B cell (primary cell): ENCODE measurements around the gene B3GNT9. TPM values are rescaled to one million over a fixed set of nuclear protein-coding genes. Genes with fewer than 3 reads are reported as not detected.

Experiments
- ATAC-seq: fragments of 200-7000 bp; cut with Tn5 transposase; one replicate; pipeline ENCODE4 v1.10.0; 2021; ENCODE audit warnings: low read depth, mild to moderate bottlenecking, moderate number of reproducible peaks, moderate library complexity
- CTCF ChIA-PET: fragments of 350-600 bp; sonication (Branson Sonifier 250); formaldehyde crosslinking; loops from one replicate; lab custom pipeline; 2021; ENCODE audit warnings: antibody characterized with exemption, inconsistent platforms; lab: Charles Lee
- POLR2A ChIA-PET: fragments of 350-600 bp; sonication (Branson Sonifier 250); formaldehyde crosslinking; loops from one replicate; lab custom pipeline; 2021; ENCODE audit warnings: antibody characterized with exemption; lab: Charles Lee
- DNase-seq: peaks from one replicate; pipeline ENCODE4 v3.0.0; 2013
- H2AFZ ChIP-seq: 2 replicates; pipeline ENCODE4 v1.6.1; 2012; ENCODE audit warnings: mild to moderate bottlenecking, low read depth, low read length; ENCODE audit not compliant: insufficient read depth, poor library complexity, severe bottlenecking
- H3K27ac ChIP-seq, 2 donors: 1 replicate in 1 of 2; 2 replicates in 1 of 2; pipeline ENCODE4 v1.5.1; 2012 to 2013; ENCODE audit warnings: low read length in 2 of 2, mild to moderate bottlenecking in 2 of 2, moderate library complexity in 1 of 2
- H3K27me3 ChIP-seq, 4 experiments: fragments of 200-600 bp in 1 of 4; sonication (generic) in 1 of 4; replicated peaks in 1 of 4; 1 replicate in 2 of 4; 2 replicates in 2 of 4; pipeline versions ENCODE4 v1.6.1 to v1.7.0; 2013 to 2016; ENCODE audit warnings: low read length in 3 of 4, mild to moderate bottlenecking in 2 of 4, mixed read lengths in 1 of 4, moderate library complexity in 1 of 4; ENCODE audit not compliant: insufficient read depth in 4 of 4, control insufficient read depth in 3 of 4; ENCODE audit errors: control extremely low read depth in 1 of 4
- H3K36me3 ChIP-seq, 2 experiments: replicated peaks in 1 of 2; 1 replicate in 1 of 2; 2 replicates in 1 of 2; pipeline versions ENCODE4 v1.6.1 to v1.7.1; 2013; ENCODE audit warnings: low read length in 1 of 2; ENCODE audit not compliant: insufficient read depth in 2 of 2, control insufficient read depth in 1 of 2; ENCODE audit errors: control extremely low read depth in 1 of 2, extremely low read depth in 1 of 2
- H3K4me1 ChIP-seq, 2 donors: fragments of 200-600 bp in 1 of 2; sonication (generic) in 1 of 2; 1 replicate in 1 of 2; 2 replicates in 1 of 2; pipeline versions ENCODE4 v1.5.1 to v1.6.1; 2013 to 2017; ENCODE audit warnings: low read length in 2 of 2; ENCODE audit not compliant: control insufficient read depth in 2 of 2, insufficient read depth in 2 of 2
- H3K4me2 ChIP-seq: replicated peaks from 2 replicates; pipeline ENCODE3; 2012; ENCODE audit warnings: mild to moderate bottlenecking, low read depth, low read length; ENCODE audit not compliant: poor library complexity, severe bottlenecking
- H3K4me3 ChIP-seq, 5 experiments: fragments of 200-600 bp in 1 of 5; sonication (generic) in 1 of 5; 1 replicate in 3 of 5; 2 replicates in 2 of 5; pipeline versions ENCODE4 v1.5.1 to v1.7.0; 2011 to 2016; ENCODE audit warnings: low read length in 4 of 5, mild to moderate bottlenecking in 4 of 5, low read depth in 2 of 5, control low read depth in 1 of 5, moderate library complexity in 1 of 5; ENCODE audit not compliant: insufficient read depth in 1 of 5; ENCODE audit errors: control extremely low read depth in 1 of 5, extremely low read depth in 1 of 5
- H3K79me2 ChIP-seq: fragments of 200-600 bp; sonication (generic); one replicate; pipeline ENCODE4 v1.6.0; 2016; ENCODE audit warnings: low read length; ENCODE audit not compliant: control insufficient read depth, insufficient read depth
- H3K9ac ChIP-seq: fragments of 200-600 bp; sonication (generic); 2 replicates; pipeline ENCODE4 v1.6.1; 2017; ENCODE audit warnings: mild to moderate bottlenecking, low read length, moderate library complexity
- H3K9me3 ChIP-seq, 3 donors: one replicate each; pipeline versions ENCODE4 v1.6.1 to v1.7.1; 2013; ENCODE audit warnings: low read length in 2 of 3; ENCODE audit not compliant: control insufficient read depth in 2 of 3, insufficient read depth in 1 of 3; ENCODE audit errors: control extremely low read depth in 1 of 3
- H4K20me1 ChIP-seq: 2 replicates; pipeline ENCODE4 v1.6.0; 2012; ENCODE audit warnings: mild to moderate bottlenecking, low read length; ENCODE audit not compliant: insufficient read depth, control insufficient read depth, poor library complexity, severe bottlenecking
- H3K27ac Mint-ChIP-seq: one replicate; pipeline ENCODE4 v1.8.0; 2021; ENCODE audit warnings: mixed read lengths
- H3K27me3 Mint-ChIP-seq: one replicate; pipeline ENCODE4 v1.8.0; 2021; ENCODE audit warnings: mixed read lengths
- H3K4me1 Mint-ChIP-seq: one replicate; pipeline ENCODE4 v1.8.0; 2021; ENCODE audit warnings: mixed read lengths
- H3K4me3 Mint-ChIP-seq: one replicate; pipeline ENCODE4 v1.8.0; 2021; ENCODE audit warnings: mixed read lengths
- H3K9me3 Mint-ChIP-seq: one replicate; pipeline ENCODE4 v1.8.0; 2022; ENCODE audit warnings: mixed read lengths; ENCODE audit not compliant: insufficient read depth
- EZH2 ChIP-seq: IDR thresholded peaks from 2 replicates; pipeline ENCODE4 v1.6.1; 2012; ENCODE audit warnings: borderline replicate concordance, low read depth, mild to moderate bottlenecking, moderate library complexity, low read length; ENCODE audit not compliant: insufficient read depth, poor library complexity, severe bottlenecking
- WGBS: methylation state at CpG from one replicate; pipeline ENCODE4 v1.1.5; 2013; ENCODE audit warnings: missing lambda C conversion rate; ENCODE audit not compliant: insufficient coverage; 5-methylcytosine and 5-hydroxymethylcytosine counted together
- intact Hi-C: fragments of 100-400 bp; cut with micrococcal nuclease; formaldehyde crosslinking; loops from one replicate; pipeline ENCODE4 v1.10.0; 2022
- polyA plus RNA-seq: library from polyadenylated mRNA; depleted of rRNA; stranded (reverse); fragments of >200 nt; gene quantifications from 2 replicates; pipeline ENCODE4 v1.2.3, GENCODE V29; 2012
- total RNA-seq, 2 donors: library from RNA; stranded (reverse); fragments of 120-200 nt in 1 of 2; gene quantifications; 1 replicate in 1 of 2; 2 replicates in 1 of 2; pipeline versions ENCODE4 v1.2.3 to v1.2.4, GENCODE V29; 2013 to 2022
- TF ChIP-seq, protein P1 (sequence below): fragments of 200-600 bp; IDR thresholded peaks from one replicate; pipeline ENCODE4 v1.8.0; 2022; ENCODE audit warnings: antibody characterized with exemption, mild to moderate bottlenecking

The B3GNT9 gene
- total and polyA plus RNA-seq, 2 donors (not counting 1 experiment from before 2014, with no cell fraction given): 1.6 to 2.5 TPM

- TF ChIP-seq, protein P1, sequence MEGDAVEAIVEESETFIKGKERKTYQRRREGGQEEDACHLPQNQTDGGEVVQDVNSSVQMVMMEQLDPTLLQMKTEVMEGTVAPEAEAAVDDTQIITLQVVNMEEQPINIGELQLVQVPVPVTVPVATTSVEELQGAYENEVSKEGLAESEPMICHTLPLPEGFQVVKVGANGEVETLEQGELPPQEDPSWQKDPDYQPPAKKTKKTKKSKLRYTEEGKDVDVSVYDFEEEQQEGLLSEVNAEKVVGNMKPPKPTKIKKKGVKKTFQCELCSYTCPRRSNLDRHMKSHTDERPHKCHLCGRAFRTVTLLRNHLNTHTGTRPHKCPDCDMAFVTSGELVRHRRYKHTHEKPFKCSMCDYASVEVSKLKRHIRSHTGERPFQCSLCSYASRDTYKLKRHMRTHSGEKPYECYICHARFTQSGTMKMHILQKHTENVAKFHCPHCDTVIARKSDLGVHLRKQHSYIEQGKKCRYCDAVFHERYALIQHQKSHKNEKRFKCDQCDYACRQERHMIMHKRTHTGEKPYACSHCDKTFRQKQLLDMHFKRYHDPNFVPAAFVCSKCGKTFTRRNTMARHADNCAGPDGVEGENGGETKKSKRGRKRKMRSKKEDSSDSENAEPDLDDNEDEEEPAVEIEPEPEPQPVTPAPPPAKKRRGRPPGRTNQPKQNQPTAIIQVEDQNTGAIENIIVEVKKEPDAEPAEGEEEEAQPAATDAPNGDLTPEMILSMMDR: no peak
- TF ChIP-seq EZH2: no peak
- Histone ChIP-seq H3K4me1 (peaks cover 35 to 55% of the 10 kb centered on the region in 2 donors), H3K27ac (peak overlapping the region in 1 of 2 donors; percentile 99), H2AFZ (no peak overlapping the region), H3K79me2 (no peaks in the 10 kb centered on the region), H3K4me3 (no peak overlapping the region), H3K27me3 (peaks cover 0 to 26% (median 7%) of the 10 kb centered on the region in 4 experiments), H4K20me1 (peaks cover 58% of the 10 kb centered on the region), H3K9me3 (peaks cover 0 to 22% (median 0%) of the 10 kb centered on the region in 3 donors), H3K9ac (no peak overlapping the region), H3K36me3 (no peaks in the 10 kb centered on the region), H3K4me2 (no peak overlapping the region)
- ChIA-PET CTCF (interaction anchor here (0.9 to 2.3 kb wide), 11 partner anchors 8 to 201 kb away, joined by 3 to 13 read pairs (median 5); partner anchors contain the start of gene NOL3), POLR2A (no interaction called here)
- peak; percentile 15 for DNase-seq
- Mint-ChIP-seq H3K9me3 (no peaks in the 10 kb centered on the region), H3K27me3 (peaks cover 11% of the 10 kb centered on the region), H3K4me1 (peaks cover 54% of the 10 kb centered on the region), H3K27ac (peak overlapping the region; percentile 97), H3K4me3 (peak overlapping the region; percentile 37)
- ATAC-seq: no peak
- intact Hi-C loops: no loop called here
- 90% methylated on average over 6 of the region's 7 CpGs for WGBS
Measured at GRCh38 chr16:67157106-67157748, 6.4 kb upstream of the B3GNT9 start.
